LNCaP clone FGC (cell line): ENCODE results near the gene GRK3.
A peak's percentile ranks its signal among the peaks of the same experiment; 100 is the strongest.
"Not testable (repeated sequence)": the region's sequence is repeated elsewhere in the genome, so short reads cannot be mapped to it uniquely, and the experiment has no call there.

Experiments used
- DNase-seq: peaks from one replicate; pipeline ENCODE4 v3.0.0-alpha.2; 2011; ENCODE audit warnings: low read depth
- H3K4me3 ChIP-seq: 2 replicates; pipeline ENCODE4 v1.5.1; 2011; ENCODE audit warnings: mild to moderate bottlenecking, low read depth, low read length, control low read depth
- TF ChIP-seq, protein P1 (sequence below): IDR thresholded peaks from 2 replicates; pipeline ENCODE4 v1.5.1; 2012; ENCODE audit warnings: mild to moderate bottlenecking; ENCODE audit not compliant: control insufficient read depth, insufficient read depth; ENCODE audit errors: extremely low read depth

GRK3 gene

DNA sequence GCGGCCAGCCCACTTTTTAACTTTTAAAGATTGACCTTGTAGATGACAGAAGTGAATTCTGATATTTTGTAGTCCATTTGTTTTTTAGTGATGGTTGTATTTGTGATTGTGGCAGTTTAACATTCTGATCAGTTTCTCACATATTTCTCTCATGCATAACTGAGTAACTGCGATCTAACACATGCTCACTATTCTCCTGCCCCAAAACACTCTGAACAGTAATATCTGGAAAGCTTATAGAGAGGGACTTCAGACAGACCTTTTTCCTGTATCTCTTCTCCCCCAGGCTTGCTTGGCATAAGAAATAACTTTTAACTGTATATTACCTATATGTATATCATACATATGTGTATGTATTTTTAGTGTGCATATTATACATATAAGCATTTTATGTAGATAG lies 140.2 kb downstream of the GRK3 start:
- no peak overlapping the region for H3K4me3 ChIP-seq
- no peak for DNase-seq

DNA sequence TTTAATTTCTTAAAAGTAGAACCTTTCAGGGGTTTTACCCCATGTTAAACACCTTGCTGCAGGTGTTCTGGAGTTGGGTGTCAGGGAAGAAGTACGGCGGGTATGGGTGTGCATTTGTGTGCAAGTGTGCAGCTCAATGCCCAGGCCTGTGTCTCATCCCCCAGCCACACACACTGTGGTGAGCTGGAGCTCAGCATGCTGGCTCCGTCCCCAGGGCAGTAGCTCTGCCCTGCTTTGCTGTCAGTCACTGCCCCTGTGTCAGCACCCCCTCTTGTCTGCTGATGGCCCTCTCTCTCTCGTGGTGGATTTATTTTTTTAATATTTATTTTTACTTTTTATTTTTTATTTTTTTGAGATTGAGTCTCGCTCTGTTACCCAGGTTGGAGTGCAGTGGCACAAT lies 141.7 kb downstream of the GRK3 start:
- TF ChIP-seq, protein P1, sequence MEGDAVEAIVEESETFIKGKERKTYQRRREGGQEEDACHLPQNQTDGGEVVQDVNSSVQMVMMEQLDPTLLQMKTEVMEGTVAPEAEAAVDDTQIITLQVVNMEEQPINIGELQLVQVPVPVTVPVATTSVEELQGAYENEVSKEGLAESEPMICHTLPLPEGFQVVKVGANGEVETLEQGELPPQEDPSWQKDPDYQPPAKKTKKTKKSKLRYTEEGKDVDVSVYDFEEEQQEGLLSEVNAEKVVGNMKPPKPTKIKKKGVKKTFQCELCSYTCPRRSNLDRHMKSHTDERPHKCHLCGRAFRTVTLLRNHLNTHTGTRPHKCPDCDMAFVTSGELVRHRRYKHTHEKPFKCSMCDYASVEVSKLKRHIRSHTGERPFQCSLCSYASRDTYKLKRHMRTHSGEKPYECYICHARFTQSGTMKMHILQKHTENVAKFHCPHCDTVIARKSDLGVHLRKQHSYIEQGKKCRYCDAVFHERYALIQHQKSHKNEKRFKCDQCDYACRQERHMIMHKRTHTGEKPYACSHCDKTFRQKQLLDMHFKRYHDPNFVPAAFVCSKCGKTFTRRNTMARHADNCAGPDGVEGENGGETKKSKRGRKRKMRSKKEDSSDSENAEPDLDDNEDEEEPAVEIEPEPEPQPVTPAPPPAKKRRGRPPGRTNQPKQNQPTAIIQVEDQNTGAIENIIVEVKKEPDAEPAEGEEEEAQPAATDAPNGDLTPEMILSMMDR, result no peak
- DNase-seq, result no peak

More for the DNA sequence above, 140.2 kb downstream of the GRK3 start:
- TF ChIP-seq, protein P1, result no peak

DNA sequence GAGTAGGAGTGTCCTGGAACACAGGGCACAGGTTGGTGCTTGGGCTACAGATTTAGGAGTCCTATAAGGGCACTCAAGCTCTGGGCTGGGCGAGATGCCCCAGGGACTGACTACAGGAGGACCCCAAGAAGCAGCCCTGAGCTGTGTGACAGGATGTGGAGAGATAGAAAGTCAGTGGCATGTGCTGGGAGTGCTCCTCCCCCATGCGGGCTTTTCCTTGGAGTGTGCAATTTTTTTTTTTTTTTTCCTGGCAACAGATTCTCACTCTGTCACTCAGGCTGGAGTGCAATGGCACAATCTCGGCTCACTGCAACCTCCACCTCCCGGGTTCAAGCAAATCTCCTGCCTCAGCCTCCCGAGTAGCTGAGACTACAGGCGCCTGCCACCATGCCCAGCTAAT lies 144.0 kb downstream of the GRK3 start:
- not testable (repeated sequence) for H3K4me3 ChIP-seq, DNase-seq

More for the DNA sequence above, 141.7 kb downstream of the GRK3 start:
- no peak overlapping the region for H3K4me3 ChIP-seq

DNA sequence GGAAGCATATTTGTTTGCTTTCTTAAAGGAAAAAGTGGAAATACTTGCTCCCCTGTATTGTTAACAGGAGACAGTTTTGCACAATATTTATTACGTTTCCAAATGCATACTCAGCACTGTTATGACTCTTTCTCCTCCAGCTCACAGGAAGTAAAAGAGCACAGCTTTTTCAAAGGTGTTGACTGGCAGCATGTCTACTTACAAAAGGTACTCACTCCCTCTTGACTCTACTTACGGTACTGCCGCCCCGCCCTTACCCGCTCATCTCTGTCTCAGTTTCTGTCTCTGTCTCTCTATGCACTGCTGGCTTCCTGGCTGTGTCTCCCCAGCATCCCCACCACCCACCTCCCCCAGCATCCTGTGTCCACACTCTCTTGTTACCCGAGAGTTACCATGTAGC lies 145.3 kb downstream of the GRK3 start:
- DNase-seq, result peak; percentile 30
- TF ChIP-seq, protein P1, result no peak
- no peak overlapping the region for H3K4me3 ChIP-seq

DNA sequence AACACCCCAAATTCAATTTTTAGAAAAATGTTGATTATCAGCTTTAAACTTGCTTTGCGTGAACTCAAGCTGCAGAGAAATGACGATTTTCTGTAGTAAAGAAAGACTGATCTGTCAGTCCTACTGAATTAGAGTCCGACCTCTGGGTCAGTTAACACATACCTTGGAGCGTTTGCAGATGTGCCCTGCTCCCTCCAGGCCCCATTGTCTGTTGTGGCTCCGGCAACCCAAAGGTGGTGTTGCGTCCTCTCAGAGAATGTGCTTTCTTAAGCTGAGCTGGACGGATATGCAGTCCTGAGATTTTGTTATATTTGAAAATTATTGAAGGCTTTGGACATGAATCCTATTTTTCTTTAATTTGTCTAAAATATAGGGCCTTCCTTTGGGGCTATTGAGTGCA lies 146.0 kb downstream of the GRK3 start:
- H3K4me3 ChIP-seq, result no peak overlapping the region
- DNase-seq, result no peak
- TF ChIP-seq, protein P1, result no peak

DNA sequence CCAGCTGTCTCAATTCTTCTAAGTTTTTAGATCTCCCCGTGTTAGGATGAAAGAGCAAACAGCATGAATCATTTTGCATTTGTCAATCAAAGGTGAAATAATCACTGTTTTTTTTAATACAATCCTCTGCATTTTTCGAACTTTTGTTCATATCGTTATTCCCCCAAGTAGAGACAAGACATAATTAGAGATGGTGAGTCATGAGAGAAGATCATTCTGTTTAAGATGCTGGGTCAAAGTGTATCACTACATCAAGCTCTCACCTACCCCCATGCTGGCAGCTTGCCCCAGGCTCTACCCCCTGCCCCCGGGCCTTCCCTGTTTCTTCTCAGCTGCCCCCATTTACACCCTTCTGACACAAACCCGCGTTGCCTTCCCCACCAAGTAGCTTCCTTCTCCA lies 147.0 kb downstream of the GRK3 start:
- no peak overlapping the region for H3K4me3 ChIP-seq
- TF ChIP-seq, protein P1, result no peak
- no peak for DNase-seq

DNA sequence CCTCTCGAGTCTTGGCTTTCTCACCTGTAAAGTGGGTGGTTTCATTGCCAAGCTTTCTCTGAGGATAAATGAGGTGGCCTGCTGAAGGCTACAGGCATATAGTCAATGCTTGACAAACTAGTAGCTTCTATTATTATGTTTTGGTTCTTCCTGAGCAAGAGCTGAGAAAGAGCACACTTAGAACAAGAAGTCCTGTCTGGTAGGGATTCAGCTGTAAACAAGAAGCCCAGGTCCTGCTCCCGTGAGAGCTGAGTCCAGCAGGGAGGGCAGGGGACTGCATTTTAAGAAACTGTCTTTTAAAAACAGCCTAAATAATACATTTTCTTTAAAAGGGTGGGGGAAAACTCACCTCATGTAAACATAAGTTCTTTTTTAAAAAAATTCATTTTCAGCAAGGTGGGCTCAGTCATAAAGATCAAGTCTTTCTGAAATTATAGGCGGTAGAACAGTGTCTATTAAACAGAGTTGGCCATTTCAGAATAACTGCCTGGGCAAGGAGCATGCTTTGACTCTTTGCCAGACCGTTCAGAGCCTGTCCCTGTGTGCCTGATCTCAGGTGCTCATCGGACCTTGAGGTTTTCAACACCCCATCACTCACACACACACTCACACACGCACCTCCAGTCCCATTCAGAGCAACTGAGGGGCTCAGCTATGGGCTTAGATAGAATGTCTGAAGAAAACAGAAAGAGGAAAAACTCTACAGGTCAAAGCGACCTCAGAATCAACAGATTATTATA lies 148.4 kb downstream of the GRK3 start:
- TF ChIP-seq, protein P1, result no peak
- H3K4me3 ChIP-seq, result no peak overlapping the region
- DNase-seq, result no peak
